Umbilical cord (tissue), 2 donors: ENCODE data around the gene CD69. TPM values are rescaled to one million over a fixed set of nuclear protein-coding genes. Genes with fewer than 3 reads are reported as not detected.

ENCODE experiments used
- DNase-seq: peaks from one replicate; pipeline ENCODE4 v3.0.0-alpha.2; 2015; ENCODE audit warnings: low spot score
- total RNA-seq: library from RNA; depleted of rRNA; stranded (reverse); fragments of >200 nt; gene quantifications from one replicate; pipeline ENCODE4 v1.2.3, GENCODE V29; 2014; ENCODE audit warnings: low replicate concordance; ENCODE audit not compliant: insufficient read depth

CD69 gene
- total RNA-seq, 1 donor from 2014 or later: 5.1 TPM

DNA sequence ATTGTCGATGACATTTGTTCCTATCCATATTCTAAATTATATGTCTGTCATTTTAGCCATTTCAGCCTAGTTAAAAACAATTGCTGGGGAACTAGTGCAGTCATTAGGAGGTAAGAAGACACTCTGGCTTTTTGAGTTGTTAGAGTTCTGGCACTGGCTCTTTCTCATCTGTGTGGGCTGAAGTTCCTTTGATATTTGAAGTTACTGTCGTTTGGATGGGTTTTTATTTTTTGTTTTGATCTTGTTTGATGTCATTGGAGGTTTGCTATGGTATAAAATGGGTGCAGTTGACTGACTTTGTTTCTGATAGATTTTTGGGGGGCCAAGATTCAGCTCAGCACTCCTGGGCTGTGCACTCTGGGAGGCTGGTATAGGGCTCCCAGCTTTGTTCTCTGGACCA, 20.7 kb upstream of the CD69 start:
- no peak for DNase-seq

DNA sequence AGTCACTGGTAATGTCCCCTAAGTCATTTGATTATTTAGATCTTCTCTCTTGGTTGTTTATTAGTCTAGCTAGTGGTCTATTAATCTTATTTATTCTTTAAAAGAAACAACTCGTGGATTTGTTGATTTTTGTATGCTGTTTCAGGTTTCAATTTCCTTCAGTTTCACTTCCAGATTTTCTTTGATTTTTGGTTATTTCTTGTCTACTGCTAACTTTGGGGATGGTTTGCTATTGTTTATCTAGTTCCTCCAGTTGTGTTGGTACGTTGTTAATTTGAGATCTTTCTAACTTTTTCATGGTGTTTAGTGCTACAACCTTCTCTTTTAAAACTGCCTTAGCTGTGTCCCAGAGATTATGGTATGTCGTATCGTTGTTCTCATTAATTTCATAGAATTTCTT, 18.5 kb upstream of the CD69 start:
- DNase-seq: no peak

DNA sequence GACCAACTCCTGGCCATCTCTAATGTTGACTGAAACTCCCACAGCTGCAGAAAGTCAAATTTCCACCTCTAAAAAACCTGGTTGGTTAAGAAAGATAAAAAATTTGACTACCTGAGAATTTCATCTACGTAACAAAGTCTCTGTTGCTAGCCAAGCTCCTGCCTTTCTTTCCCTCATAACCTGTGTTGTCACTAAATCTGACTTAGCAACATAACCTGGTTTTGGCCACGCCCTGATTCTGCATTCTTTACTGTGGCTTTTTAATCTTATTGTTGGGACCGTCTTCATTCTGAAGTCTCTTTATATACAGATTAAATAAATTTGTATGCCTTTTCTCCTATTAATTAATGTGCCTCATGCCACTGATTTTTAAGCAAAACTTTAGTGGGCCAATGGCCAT, 16.1 kb upstream of the CD69 start:
- no peak for DNase-seq

DNA sequence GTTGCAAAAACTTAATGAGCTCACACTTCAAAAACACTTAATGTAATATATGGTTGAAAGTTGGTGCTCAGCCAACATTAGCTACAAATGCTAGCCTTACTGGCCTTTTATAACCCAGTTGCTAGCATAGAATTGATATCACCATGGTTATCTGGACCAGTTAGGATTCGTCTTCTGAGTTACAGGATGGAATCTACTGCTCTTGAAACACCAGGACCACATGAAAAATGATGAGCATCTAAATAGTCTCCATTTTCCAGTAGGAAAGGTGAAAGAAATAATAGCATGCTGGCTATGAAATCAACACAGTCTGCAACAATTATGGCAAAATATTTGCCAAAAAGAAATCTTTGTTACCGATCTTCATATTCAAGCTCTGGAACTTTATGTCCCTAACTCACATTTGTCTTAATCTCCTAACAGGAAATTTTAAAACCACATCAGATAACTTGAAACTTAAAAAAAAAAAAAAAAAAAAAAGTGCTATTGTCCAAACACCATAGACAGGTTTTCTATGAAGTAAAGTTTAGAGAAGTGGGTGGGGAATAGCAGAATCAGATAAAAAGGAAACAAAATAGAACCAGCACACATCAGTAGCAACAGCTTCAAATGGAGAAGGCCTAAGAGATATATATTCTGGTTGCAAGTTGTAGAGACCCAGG, 12.6 kb upstream of the CD69 start:
- DNase-seq: no peak

DNA sequence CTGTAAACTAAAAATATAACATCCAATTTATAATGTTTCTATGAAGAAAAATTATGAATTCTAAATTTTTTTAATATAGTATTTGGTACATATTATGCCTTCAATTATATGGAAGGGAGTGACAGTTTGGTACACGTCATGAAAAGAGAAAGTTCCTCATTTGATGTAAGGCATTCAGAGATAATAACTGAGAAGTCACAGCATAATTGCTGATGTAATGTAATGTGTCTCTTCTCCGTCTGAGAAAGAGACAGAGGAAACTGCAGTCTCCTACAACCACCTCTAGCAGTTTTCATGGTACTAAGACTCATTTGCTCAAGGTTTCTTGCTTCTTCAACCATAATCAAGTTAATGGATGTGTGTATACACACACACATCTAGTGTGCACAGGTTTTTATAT, 2.3 kb upstream of the CD69 start:
- no peak for DNase-seq

DNA sequence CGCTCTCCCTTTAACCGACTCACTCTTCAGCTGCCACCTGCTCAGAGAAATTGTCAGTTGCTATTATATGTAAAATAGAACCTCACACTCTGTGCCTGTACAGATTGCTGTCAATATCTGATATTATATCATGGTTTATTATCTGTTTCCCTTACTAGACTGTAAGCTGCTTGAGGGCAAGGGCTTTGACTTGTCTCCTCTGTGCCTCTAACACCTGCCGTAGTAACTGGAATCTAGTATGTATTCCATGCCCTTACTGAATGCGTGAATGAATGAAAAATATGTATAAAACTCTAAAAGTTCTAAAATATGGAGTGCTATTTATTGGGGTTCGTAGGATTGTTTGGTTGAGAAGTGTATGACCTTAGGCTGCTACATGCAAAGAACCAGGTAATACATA, 1.7 kb upstream of the CD69 start:
- no peak for DNase-seq

DNA sequence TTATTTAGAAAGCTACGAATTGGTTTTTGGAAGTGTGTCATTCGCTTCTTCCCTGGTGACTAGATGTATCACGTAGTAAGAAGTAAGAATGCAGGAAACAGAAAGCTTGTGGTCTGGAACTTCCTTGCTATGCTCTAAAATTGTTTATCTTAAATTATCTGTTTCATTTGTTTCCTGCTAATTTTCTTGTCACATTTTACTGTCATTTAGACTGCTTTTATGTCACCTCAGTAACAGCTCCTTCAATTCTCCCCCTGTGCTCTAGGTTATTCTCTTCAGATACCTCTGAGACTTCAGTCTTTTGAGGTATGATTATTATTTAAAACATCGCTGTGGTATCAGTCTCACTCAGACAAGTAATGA, 699 bp upstream of the CD69 start:
- DNase-seq: no peak

DNA sequence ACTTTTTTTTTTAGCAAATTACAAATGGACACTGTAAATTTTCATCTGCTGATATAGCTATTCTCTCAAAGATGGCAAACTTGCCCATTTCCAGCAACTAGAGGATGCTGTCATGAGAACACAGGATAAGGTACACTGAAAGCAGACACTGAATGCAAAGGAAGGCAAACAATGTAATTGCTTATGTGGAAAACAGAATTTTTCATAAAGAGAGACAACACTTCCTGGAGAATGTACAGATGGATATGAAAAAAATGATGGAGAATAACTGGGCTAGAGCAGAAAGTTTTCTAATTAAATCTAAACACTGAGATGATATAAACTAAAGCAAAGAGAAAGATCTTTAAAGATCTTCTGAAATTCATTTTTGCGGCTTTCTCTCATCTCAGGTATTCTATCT, 581 bp downstream of the CD69 start:
- DNase-seq: no peak

DNA sequence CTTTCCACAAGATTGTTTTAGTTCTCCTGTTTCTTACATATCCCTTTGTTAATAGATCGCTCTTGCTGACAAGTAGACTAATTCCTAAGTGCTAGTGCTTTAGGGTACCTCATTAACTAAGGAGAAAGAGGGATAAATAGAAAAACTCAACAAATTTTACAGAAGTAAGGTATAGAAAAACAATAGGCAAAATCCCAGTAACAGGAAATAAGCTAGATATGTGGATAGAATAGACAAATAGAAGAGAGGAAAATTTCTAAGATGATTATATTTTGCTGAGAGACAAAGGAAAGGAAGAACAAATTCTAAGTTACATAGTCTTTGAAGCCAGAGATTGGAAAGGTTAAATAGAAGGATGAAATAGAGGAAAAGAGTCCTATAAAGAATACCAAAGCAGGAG, 1.0 kb downstream of the CD69 start:
- no peak for DNase-seq

DNA sequence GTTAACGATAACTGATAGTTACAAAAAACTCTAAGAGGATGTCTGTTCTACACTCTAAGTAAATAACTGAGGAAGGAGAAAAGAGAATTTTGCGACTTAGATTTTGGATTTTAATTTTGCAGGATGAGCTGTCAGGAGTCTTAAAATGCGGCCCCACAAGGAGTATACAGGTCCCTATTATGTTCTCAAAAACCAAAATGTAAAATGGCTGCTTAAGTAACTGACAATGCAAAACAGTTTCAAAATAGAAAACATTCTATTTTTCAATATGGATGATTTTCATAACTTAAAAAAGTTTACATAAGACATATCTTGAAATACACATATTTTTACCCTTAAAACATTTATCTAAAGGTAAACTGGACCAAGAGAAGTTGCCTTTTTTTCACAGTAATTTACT, 2.6 kb downstream of the CD69 start:
- DNase-seq: no peak

DNA sequence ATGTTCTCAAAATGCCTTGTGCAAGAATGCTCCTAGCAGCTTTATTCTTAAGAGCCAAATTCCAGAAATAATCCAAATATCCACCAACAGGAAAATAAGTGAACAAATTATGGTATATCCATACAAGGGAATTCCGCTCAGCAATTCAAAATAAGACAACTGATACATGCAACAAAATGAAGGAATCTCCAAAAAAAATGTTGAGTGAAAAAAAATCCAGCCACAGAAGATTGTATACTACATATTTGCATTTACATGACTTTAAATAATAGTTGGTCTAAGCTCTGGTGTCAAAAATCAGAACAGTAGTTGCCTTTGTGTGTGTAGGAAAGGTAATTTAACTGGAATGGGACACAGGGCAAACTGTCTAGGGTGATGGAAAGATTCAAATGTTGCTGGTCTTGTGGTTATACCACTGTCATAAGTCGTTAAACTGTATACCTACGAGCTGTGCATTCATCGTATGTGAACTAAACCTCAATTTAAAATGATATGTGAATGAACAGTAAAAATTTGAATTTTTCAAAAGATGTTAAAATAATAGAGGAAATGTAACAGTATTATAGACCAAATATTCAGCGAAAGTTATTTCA, 3.2 kb downstream of the CD69 start:
- no peak for DNase-seq

DNA sequence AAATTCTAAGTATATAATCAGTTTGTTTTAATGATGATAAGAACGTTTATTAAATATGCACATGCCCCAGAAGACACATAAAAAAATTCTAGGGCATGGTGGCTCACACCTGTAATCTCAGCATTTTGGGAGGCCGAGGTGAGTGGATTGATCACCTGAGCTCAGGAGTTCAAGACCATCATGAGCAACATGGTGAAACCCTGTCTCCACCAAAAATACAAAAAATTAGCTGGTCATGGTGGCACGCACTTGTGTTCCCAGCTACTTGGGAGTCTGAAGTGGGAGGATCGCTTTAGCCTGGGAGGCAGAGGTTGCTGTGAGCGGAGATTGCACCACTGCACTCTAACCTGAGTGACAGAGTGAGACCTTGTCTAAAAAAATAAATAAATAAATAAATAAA, 4.0 kb downstream of the CD69 start:
- DNase-seq: no peak

DNA sequence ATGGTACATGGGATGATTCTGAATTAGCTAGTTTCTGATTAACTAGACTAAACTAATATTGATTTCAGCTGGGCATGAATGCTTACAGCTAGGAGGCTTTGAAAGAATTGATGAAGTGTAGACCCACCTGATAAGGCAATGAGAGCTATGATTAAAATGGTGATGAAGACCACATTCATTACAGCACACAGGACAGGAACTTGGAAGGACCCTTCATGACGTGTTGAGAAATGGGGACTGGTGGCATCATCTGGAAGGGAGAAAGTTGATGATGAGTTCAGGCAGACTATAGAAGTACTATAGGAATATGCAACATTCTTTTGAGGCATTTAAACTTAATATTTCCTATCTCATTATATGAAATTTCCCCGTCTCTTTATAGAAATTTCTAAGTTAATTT, 4.5 kb downstream of the CD69 start:
- no peak for DNase-seq

DNA sequence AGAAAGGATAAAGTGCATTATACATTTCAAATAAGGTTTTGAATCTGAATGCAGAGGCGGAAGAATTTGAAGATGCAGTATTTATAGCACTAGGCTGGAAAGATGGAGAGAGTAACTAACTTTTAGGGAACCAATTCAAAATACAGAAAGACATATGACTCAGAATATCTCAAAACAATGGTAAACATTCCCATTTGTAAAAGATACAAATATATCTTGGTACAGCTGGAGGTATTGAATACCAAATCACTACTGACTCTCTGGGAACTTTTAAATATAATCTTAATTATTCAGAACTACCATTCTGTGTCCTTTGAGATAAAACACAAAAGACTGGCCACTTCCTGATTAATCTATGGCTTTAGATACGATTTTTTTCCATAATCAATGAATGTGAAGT, 5.1 kb downstream of the CD69 start:
- no peak for DNase-seq

DNA sequence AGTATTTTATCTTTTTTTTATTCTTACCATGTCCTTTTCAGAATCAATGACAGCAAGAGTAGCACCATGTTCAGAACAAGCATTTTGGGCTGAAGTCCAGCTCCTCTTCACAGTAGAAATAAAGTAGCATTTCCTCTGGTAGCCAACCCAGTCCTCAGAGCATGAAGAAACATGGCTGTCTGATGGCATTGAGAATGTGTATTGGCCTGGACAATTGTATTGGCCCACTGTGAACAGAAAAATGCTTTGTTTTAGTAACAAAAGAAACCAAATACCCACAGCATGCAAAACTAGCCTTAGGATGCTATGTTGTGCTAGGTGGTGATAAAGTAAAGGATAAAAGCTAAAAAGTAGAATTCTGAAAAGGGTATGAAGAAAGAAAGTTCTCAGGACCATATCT, 5.7 kb downstream of the CD69 start:
- no peak for DNase-seq

DNA sequence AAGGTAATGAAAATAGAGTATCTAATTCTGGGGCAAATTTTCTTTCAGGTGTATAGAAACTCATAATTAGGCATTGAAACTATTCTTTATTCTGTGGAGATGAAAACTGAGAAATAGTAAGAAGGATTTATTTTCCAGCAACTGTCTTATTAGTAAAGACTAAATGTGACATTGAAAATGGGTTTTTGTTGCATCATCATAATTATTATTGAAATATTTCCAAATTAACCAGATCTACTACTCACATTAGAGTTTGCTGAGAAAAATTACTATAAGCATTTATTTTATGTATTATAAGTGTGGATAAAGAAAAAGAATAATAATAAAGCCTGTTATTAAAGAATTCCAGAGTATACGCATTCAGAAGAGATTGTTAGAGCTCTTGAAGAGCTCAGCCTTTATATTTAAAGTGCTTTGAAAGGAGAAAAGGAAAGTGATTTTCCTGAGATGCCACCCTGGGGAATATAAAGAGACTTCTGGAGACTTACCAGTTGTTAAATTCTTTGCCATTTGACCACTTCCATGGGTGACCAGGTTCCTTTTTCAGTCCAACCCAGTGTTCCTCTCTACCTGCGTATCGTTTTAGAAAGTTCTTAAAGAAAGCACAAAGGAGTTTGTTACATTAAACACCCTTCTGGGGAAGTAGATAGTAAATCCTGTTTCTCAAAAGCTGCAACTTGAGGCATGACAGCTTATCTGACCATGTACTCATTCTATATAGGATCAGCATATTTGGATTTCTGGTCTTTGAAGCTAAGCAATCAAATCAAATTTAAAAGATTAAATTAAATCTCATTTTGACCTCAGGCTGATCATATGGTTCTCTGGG, 6.4 kb downstream of the CD69 start:
- no peak for DNase-seq

DNA sequence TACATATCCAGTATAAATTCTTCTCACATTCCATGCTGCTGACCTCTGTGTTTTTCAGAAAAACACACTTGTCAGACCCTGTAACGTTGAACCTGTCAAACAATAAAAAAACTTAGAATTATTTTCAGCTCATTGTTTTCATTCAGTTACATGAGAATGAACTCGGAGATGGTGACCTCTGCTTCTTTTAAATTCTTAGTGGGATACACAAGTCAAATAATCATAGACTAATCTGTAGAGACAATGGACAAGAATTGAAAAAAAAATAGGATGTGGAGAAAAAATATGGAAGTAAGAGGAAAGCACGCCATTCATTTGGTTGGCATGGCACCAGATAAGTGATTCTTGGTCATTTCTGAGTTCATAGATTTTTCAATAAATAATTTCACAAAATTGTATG, 7.2 kb downstream of the CD69 start:
- DNase-seq: no peak

DNA sequence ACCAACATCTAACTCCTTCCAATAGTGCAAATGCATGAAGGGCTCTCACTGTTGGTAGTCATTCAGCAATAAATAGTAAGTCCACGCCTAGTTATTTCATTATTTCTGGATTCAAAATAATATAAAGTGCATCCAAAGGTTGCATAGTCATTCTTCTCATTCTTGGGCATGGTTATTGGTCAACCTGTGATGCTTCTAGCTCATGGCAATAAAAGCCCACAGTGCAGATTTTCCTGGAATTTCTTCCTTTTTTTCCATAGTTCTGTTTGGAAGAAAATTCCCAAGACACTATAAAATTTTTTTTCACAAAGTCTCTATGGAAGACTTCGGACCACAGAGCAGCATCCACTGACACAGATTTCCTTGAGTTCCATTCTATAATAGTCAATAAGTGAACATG, 7.6 kb downstream of the CD69 start:
- no peak for DNase-seq

DNA sequence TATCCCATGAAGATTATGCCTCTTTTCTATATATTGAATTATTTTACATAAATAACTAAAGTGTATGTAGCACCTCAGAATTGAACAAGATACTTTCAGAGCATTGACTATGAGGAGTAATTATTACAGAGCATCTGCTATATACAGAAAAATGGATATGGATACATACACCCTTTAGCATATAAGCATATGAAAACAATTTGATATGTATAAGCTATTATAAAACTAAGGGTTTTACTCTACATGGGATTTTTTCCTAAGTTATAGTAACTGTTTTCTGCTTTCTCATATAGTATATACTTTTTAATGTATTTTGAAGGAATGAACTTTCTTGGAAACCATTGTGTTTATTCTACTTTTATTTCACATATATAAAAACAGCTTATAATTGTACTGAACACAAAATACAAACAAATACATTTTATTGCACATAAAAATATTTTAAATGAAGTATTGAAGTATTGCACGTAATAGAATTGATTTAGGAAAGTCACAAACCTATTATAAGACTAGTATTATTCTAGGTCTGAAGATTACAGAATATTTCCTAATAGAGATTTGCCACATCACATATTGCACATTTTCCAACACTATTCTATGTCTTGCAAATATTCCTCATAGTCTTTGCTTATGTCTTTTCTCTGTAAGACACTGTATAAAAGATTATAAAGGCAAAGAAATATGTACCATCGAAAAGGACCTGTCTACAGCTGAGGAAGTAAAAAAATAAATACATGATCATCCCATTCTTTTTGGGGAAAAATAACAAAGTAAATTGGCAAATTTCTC, 8.4 kb downstream of the CD69 start:
- no peak for DNase-seq

DNA sequence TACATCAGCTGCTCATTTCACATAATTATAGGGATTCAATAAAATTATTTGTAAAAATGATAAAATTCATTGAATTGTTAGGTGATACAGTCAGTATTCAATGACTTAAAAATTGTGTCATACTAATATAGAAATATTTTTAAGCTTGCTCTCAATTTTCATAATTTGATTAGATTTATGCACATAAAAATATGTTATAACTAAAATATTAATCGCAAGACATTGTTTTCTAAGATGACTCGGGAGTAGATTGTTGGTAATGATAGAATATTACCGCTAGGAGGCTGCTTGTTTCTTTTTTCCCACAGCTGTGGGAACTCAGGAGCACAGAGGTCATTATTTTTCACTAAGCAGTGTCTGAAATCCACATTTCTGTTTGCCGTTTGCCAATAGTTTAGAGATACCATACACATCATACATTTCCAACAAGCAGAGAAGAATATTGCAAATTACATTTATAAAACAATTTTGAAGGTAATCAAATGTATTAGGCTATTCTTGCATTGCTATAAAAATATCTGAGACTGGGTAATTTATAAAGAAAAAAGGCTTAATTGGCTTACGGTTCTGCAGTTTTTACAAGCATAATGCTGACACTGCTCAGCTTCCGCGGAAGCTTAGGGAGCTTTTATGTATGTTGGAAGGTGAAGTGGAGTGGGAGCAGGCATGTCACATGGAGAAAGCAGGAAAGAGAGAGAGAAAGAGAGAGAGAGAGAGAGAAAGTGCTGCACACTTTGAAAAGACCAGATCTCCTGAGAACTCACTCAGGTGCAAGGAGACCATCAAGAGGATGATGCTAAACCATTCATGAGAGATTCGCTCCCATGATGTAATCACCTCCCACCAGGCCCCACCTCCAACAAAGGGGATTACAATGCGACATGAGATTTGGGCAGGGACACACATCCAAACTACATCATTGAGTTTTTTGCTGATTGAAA, 9.2 kb downstream of the CD69 start:
- DNase-seq: peak; percentile 53
